Fibroblast of pulmonary artery (primary cell): Measurements from ENCODE around the gene ASCC3.
A peak's percentile ranks its signal among the peaks of the same experiment; 100 is the strongest.

Source experiments
- DNase-seq: peaks from one replicate; pipeline ENCODE4 v3.0.0-alpha.2; 2010; ENCODE audit warnings: low read depth
- H3K4me3 ChIP-seq: replicated peaks from 2 replicates; pipeline ENCODE4 v1.5.1; 2011; ENCODE audit warnings: low read depth, mild to moderate bottlenecking, control low read depth, low read length, moderate library complexity
- CTCF ChIP-seq: IDR thresholded peaks from 2 replicates; pipeline ENCODE4 v1.5.1; 2011; ENCODE audit warnings: mild to moderate bottlenecking, control low read depth, low read length, inconsistent platforms; ENCODE audit errors: missing control alignments

The ASCC3 gene

GRCh38 chr6:100493206-100493888 lies 387.8 kb downstream of the ASCC3 start:
- no peak for DNase-seq
- TF ChIP-seq CTCF = no peak
- no peak overlapping the region for H3K4me3 ChIP-seq

- no peak for DNase-seq
- no peak for TF ChIP-seq CTCF
- no peak overlapping the region for H3K4me3 ChIP-seq
These were observed 389.0 kb downstream of the ASCC3 start for GRCh38 chr6:100491952-100492670.

- TF ChIP-seq CTCF = no peak
- no peak for DNase-seq
- no peak overlapping the region for H3K4me3 ChIP-seq
These were observed 391.1 kb downstream of the ASCC3 start for GRCh38 chr6:100490065-100490464.

GRCh38 chr6:100488244-100488643 lies 392.9 kb downstream of the ASCC3 start:
- no peak overlapping the region for H3K4me3 ChIP-seq
- peak; percentile 22 for DNase-seq
- TF ChIP-seq CTCF = no peak

- H3K4me3 ChIP-seq = no peak overlapping the region
- no peak for TF ChIP-seq CTCF
- no peak for DNase-seq
These were observed 393.5 kb downstream of the ASCC3 start for GRCh38 chr6:100487638-100488037.

GRCh38 chr6:100485268-100485667 lies 395.9 kb downstream of the ASCC3 start:
- H3K4me3 ChIP-seq = no peak overlapping the region
- no peak for TF ChIP-seq CTCF
- DNase-seq = no peak
